GM21515 (cell line): Measurements from ENCODE around the gene EPHA8.

Source experiments
- ATAC-seq: cut with Tn5 transposase; IDR thresholded peaks from one replicate; pipeline ENCODE4 v1.9.1; 2021; ENCODE audit not compliant: unreplicated experiment

The EPHA8 gene

DNA sequence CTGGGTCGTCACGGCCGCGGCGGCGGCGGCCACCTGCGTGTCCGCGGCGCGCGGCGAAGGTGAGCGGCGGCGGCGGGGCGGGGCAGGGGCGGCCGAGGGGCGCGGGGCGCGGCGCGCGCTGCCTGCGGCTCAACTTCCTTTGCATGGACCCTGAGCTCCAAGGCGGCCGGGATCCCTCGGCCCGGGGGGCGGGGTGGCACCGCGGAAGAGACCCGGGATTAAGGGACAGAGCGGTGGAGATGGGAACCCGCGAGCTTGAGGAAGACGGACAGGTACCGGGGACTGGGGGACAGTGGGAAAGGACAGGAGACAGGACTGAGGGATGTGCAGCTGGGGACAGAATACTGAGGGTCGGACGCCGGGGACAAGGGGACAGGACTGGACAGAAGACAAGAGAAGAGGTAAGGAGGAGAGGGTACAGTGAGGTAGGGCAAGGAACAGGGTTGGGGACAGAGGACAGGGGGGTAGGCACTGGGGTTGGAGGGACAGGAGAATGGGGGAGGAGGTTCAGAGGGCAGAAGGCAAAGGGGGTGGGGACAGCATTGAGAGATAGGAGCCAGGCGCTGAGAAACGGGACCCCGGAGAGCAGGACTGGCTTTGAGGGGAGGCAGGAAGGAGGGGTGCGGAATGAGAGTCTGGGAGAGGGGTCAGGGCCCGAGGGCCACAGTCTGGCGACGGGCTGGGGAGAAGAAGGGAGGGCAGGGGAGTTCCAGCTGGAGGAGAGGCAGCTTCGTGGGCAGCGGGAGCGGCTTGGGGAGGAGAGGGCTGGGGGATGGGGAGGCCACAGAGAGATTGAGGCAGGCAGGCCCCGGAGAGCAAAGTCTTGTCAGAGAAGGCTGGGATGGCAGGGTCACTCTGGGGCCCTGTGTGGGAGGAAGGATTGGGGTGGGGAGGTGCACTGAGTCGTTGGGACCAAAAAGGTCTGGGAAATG lies 648 bp downstream of the EPHA8 start:
- ATAC-seq: no peak

- no peak for ATAC-seq
Measured at GRCh38 chr1:22566161-22566560, 2.9 kb downstream of the EPHA8 start.

- no peak for ATAC-seq
Measured at GRCh38 chr1:22567197-22567596, 3.9 kb downstream of the EPHA8 start.

DNA sequence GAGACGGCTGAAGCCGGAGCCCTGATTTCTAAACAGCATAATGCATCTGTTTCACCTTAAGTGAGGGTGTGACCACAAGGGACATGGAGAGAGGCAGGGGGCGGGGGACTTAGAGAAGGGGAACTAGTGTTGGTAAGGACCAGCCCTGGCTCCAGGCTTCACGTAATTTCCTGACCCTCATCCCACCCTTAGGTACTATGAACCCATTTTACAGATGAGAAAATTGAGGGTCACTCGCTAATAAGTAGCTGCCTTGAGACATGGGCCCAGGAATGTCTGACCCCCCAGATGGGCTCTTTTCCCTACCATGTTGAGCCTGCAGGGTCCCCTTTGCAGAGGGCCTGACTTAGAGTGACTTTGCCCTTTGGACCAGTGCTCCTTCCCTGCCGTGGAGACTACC lies 4.7 kb downstream of the EPHA8 start:
- no peak for ATAC-seq

DNA sequence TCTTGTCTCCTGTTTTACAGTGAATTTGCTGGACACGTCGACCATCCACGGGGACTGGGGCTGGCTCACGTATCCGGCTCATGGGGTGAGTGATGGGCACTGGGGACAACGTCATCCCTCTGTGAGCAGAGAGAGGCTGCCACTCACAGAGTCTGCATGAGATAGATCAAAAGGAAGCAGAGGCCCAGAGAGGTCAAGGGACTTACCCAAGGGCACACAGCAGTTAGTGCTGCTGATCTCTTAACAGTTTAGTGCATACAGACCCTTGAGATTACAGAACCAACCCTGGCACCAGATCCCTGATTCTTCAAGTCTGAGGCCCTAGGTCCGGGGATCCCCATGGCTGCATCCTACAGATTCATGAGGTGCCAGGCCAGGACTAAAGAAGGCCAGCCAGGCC lies 6.0 kb downstream of the EPHA8 start:
- no peak for ATAC-seq

DNA sequence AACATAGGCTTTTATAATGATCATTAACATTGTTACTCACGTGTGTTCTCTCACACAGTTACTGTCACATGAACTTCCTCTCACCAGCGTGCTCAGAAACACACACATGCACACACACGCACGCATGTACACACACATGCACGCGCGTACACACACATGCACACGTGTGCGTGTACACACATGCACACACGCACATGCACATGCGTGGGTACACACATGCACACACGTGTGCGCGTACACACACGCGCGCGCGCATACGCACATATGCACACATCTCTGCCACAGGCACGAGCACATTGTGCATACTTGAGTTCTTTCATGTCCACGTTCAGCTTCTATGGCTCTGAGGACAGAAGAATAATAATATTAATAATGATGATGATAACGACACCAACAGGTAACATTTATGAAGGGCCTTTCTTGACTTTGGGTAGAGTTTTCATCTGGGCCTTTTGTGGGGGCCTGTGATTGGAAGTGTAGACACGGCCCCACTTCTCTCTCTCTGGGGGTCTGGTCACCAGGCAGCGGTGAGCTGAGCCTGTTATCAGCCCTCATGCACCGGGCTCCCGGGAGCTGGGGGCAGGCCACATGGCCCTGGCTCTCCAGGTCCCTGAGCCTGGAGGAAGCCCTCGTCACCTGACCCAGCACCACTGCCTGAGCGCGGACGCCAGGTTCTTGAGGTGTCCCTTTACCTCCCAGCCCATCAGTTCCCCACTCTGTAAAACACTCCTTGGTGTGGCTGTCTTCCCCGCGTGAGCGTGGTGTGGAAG lies 7.0 kb downstream of the EPHA8 start:
- no peak for ATAC-seq

GRCh38 chr1:22572818-22573217 lies 9.5 kb downstream of the EPHA8 start:
- ATAC-seq: no peak

DNA sequence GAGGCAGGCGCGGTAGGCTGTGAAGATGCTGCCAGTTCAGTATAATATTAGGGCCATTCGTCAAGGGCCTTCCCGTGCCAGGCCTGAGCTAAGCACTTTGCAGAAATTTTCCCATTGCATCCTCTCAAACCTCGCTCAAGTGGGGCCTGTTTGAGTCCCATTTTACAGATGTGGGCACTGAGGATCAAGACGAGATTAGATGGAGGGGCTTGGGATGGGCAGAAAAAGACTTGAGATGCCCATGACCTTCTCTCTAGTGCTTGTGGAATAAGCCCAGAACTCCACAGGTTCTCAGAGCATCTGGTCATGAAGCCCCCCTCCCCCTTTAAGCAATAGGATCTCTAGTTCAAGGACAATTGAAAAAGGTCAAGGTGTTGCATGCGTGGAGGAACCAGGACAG lies 9.9 kb downstream of the EPHA8 start:
- no peak for ATAC-seq

DNA sequence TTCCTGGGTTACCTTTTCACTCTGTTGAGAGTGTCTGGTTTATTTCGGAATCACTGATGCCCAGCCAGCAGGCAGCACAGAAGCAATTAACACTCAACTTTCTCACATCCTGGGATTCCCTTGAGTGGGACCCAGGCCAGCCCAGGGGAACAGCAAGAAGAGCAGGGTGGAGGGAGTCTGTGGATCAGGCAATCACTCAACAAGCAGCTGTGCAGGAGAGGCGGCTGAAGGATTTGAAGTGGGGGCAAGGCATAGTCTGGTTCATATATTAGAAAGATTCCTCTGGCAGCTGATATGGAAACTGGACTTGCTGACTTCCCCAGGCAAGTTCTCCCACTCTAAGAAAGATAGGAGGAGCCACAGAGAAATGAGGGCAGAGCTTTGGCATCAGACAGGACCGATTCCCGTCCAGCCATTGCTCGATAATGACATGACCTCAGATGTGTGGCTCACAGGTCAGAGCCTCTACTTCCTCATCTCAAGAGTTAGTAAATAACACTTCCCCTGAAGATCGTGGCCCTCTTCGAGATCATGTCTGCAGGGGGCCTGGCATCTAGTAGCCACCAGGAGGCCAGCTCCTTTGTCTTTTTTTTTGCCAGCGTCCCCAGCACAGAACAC lies 12.4 kb downstream of the EPHA8 start:
- ATAC-seq: no peak

- ATAC-seq: no peak
Measured at GRCh38 chr1:22576150-22576544, 12.9 kb downstream of the EPHA8 start.

DNA sequence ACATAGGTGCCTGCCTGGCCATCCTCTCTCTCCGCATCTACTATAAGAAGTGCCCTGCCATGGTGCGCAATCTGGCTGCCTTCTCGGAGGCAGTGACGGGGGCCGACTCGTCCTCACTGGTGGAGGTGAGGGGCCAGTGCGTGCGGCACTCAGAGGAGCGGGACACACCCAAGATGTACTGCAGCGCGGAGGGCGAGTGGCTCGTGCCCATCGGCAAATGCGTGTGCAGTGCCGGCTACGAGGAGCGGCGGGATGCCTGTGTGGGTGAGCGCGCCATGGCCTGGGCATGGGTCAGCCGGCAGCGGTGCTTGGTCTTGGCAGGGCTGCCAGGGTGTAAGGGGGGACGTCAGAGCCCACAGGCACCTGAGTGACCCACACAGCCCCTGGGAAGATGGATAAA lies 13.3 kb downstream of the EPHA8 start:
- ATAC-seq: no peak

DNA sequence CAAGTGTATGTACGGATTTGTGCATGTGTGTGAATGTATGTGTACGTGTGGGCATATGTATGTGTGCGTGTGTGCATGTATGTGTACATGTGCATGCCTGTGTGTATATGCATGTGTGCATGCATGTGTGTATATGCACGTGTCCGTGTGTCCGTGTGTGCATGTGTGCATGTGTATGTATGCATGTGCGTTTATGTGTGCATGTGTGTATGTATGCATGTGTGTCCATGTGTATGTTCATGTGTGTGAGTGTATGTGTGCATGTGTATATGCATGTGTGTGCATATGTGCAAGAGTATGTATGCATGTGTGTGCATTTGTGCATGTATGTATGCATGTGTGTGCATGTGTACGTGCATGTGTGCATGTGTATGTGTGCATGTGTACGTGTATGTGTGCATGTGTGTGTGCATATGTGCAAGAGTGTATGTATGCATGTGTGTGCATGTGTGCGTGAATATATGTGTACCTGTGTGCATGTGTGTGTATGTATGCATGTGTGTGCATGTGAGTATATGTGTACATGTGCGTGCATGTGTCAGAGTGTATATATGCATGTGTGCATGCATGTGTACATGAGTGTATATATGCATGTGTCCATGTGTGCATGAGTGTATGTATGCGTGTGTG lies 15.6 kb downstream of the EPHA8 start:
- no peak for ATAC-seq

- ATAC-seq: no peak
Measured at GRCh38 chr1:22579541-22580155, 16.4 kb downstream of the EPHA8 start.

GRCh38 chr1:22582661-22583635 lies 19.7 kb downstream of the EPHA8 start:
- ATAC-seq: no peak

- ATAC-seq: no peak
Measured at GRCh38 chr1:22584001-22584562, 20.8 kb downstream of the EPHA8 start.

- ATAC-seq: no peak
Measured at GRCh38 chr1:22584970-22585369, 21.7 kb downstream of the EPHA8 start.

- no peak for ATAC-seq
Measured at GRCh38 chr1:22585471-22585870, 22.2 kb downstream of the EPHA8 start.

GRCh38 chr1:22586356-22587130 lies 23.3 kb downstream of the EPHA8 start:
- ATAC-seq: no peak

DNA sequence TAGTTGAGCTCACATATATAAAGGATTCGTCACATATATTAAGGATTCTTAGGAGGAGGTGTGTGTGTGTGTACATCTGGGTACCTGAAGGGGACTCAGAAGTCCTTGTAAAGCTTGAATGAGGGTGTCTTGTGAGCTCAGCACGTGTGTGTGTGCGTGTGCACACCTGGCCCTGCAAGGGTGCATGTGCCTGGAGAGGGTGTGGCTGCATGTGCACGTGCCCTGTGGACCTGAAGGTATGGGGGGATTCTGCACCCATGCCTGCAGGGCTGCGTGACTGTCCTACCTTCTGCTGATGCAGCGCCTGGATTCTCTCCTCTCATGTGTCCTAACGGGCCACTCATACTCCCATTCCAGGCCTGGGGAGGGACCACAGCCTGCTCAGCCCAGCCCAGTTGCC lies 24.0 kb downstream of the EPHA8 start:
- no peak for ATAC-seq
